Breast epithelium (tissue), 3 donors: ENCODE data around the gene IL3.

Source experiments
- POLR2A ChIP-seq: fragments of 450-650 bp; IDR thresholded peaks from one replicate; pipeline ENCODE4 v1.6.1; 2016; ENCODE audit warnings: antibody characterized with exemption, mild to moderate bottlenecking, moderate library complexity
- POLR2AphosphoS5 ChIP-seq, 3 donors: sonication (generic); formaldehyde crosslinking; IDR thresholded peaks; one replicate each; pipeline ENCODE4 v1.6.1; 2017; ENCODE audit warnings: antibody characterized with exemption in 3 of 3
- TF ChIP-seq, protein P1 (sequence below), 3 donors: fragments of 450-650 bp; IDR thresholded peaks; one replicate each; pipeline ENCODE4 v1.5.1; 2016 to 2017; ENCODE audit warnings: antibody characterized with exemption in 3 of 3, mild to moderate bottlenecking in 3 of 3, moderate library complexity in 3 of 3

- TF ChIP-seq, protein P1, sequence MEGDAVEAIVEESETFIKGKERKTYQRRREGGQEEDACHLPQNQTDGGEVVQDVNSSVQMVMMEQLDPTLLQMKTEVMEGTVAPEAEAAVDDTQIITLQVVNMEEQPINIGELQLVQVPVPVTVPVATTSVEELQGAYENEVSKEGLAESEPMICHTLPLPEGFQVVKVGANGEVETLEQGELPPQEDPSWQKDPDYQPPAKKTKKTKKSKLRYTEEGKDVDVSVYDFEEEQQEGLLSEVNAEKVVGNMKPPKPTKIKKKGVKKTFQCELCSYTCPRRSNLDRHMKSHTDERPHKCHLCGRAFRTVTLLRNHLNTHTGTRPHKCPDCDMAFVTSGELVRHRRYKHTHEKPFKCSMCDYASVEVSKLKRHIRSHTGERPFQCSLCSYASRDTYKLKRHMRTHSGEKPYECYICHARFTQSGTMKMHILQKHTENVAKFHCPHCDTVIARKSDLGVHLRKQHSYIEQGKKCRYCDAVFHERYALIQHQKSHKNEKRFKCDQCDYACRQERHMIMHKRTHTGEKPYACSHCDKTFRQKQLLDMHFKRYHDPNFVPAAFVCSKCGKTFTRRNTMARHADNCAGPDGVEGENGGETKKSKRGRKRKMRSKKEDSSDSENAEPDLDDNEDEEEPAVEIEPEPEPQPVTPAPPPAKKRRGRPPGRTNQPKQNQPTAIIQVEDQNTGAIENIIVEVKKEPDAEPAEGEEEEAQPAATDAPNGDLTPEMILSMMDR (IDR thresholded peaks at IDR 0.05), result no peak
- no peak for TF ChIP-seq POLR2A
- TF ChIP-seq POLR2AphosphoS5 (IDR thresholded peaks at IDR 0.05), result no peak
Measured at GRCh38 chr5:132011622-132012343, 48.7 kb upstream of the IL3 start, which contains the start of gene ACSL6.
